ENCODE results near the gene RUNX3. TPM values are rescaled to one million over a fixed set of nuclear protein-coding genes. Genes with fewer than 3 reads are reported as not detected.

RUNX3 gene
- total and polyA plus RNA-seq, 2 of the 8 experiments (the other 6 are each of a cell fraction or from before 2014, with no cell fraction given): 0.62 to 0.82 TPM

GRCh38 chr1:24919791-24920532 lies 10.1 kb downstream of the RUNX3 start:
- H3K23ac ChIP-seq (ENCODE audit: insufficient read length): no peak overlapping the region
- no peak overlapping the region for H3K56ac ChIP-seq (replicated peaks; ENCODE audit: insufficient read length, low read depth, low read length)
- H3K18ac ChIP-seq (ENCODE audit: extremely low read depth, low read length): no peak overlapping the region
- no peaks in the 10 kb centered on the region for H3K23me2 ChIP-seq (ENCODE audit: low read depth, low read length)
- H4K91ac ChIP-seq (replicated peaks; ENCODE audit: insufficient read length, low read length): no peak overlapping the region
- H3K79me2 ChIP-seq (ENCODE audit: control insufficient read depth in 1 of 2, insufficient read depth in 2 of 2, low read length in 2 of 2): no peaks in the 10 kb centered on the region
- peaks cover 2 to 7% (median 5%) of the 10 kb centered on the region in 4 experiments; a peak in 5 of 7 replicates for H3K27me3 ChIP-seq (replicated peaks in 1 of 4; ENCODE audit: control insufficient read depth in 3 of 4, extremely low read depth in 1 of 4, insufficient read depth in 3 of 4, low read length in 3 of 4)
- no peak overlapping the region for H3K4ac ChIP-seq (replicated peaks; ENCODE audit: insufficient read length, low read depth, low read length)
- WGBS, 2 experiments (ENCODE audit: extremely low coverage in 1 of 2, insufficient coverage in 1 of 2, insufficient read length in 1 of 2, insufficient replicate concordance in 2 of 2, low coverage in 1 of 2, low lambda C conversion rate in 2 of 2, missing lambda C conversion rate in 1 of 2): 93% methylated on average over 16 of the region's 16 CpGs; no CpG with 5 or more reads in 1 of the 2 experiments
- H2BK5ac ChIP-seq (ENCODE audit: low read depth, low read length): no peak overlapping the region
- no peak for FAIRE-seq
- H3K9ac ChIP-seq (replicated peaks in 1 of 4; ENCODE audit: extremely low read depth in 1 of 4, low read depth in 3 of 4, low read length in 3 of 4): no peak overlapping the region
- no peaks in the 10 kb centered on the region for H4K20me1 ChIP-seq (replicated peaks in 1 of 2; ENCODE audit: control insufficient read depth in 1 of 2, insufficient read depth in 2 of 2, low read length in 2 of 2)
- H3K9me3 ChIP-seq (ENCODE audit: insufficient read depth in 2 of 2, low read depth in 1 of 2, low read length in 1 of 2): no peaks in the 10 kb centered on the region
- peaks cover 0 to 8% (median 6%) of the 10 kb centered on the region in 4 experiments; a peak in 3 of 7 replicates for H3K4me1 ChIP-seq (replicated peaks in 1 of 4; ENCODE audit: control insufficient read depth in 3 of 4, insufficient read depth in 4 of 4, low read length in 3 of 4)
- H2BK15ac ChIP-seq (ENCODE audit: low read length): no peak overlapping the region
- H4K5ac ChIP-seq (ENCODE audit: insufficient read length, low read depth, low read length): no peak overlapping the region
- H2BK120ac ChIP-seq (replicated peaks; ENCODE audit: low read depth, low read length): no peak overlapping the region
- no peak overlapping the region for H3K27ac ChIP-seq (ENCODE audit: low read depth, low read length)
- POLR2A ChIA-PET (ENCODE audit: partially characterized antibody): interaction anchor here (1.2 kb wide), 1 partner anchor 10 kb away, joined by 4 read pairs; no protein-coding TSS in a partner anchor
- no peak overlapping the region for H3K14ac ChIP-seq (ENCODE audit: insufficient read length)
- no peak overlapping the region for H4K8ac ChIP-seq (ENCODE audit: extremely low read depth, insufficient read depth, low read length)
- CTCF ChIA-PET (ENCODE audit: partially characterized antibody): interaction anchor here (1.0 kb wide), 1 partner anchor 10 kb away, joined by 3 read pairs; the partner anchor contains the start of gene RUNX3
- H2BK12ac ChIP-seq (ENCODE audit: low read depth, low read length): no peak overlapping the region
- H3K36me3 ChIP-seq (ENCODE audit: control insufficient read depth in 2 of 4, insufficient read depth in 4 of 4, low read length in 3 of 4): no peaks in the 10 kb centered on the region
- no peak overlapping the region for H3K4me3 ChIP-seq (ENCODE audit: extremely low read depth in 1 of 4, insufficient read depth in 2 of 4, low read depth in 3 of 4, low read length in 4 of 4)
- H2BK20ac ChIP-seq (ENCODE audit: low read length): no peak overlapping the region
- H2AK5ac ChIP-seq (ENCODE audit: low read depth, low read length): no peak overlapping the region
- H3K79me1 ChIP-seq (ENCODE audit: low read depth, low read length): no peaks in the 10 kb centered on the region
- no peak overlapping the region for H3K4me2 ChIP-seq (ENCODE audit: insufficient read depth in 1 of 2, low read depth in 2 of 2, low read length in 2 of 2)
- H2AFZ ChIP-seq (ENCODE audit: low read length): no peak overlapping the region
- no peak for DNase-seq (ENCODE audit: low read depth in 1 of 2, low spot score in 2 of 2)
- TF ChIP-seq SAP30 (IDR thresholded peaks at IDR 0.05; ENCODE audit: insufficient read depth, insufficient replicate concordance, low read length): no peak
- no peak for TF ChIP-seq ZNF274 (IDR thresholded peaks at IDR 0.05; ENCODE audit: borderline replicate concordance, extremely low read depth, low read length)
- TF ChIP-seq TBP (IDR thresholded peaks at IDR 0.05; ENCODE audit: low read depth, low read length): no peak
- TF ChIP-seq E2F6 (IDR thresholded peaks at IDR 0.05): no peak
- no peak for TF ChIP-seq CHD1 (IDR thresholded peaks at IDR 0.05; ENCODE audit: low read depth, low read length)
- TF ChIP-seq JUN (IDR thresholded peaks at IDR 0.05; ENCODE audit: low read depth, low read length): no peak
- no peak for TF ChIP-seq CTBP2 (IDR thresholded peaks at IDR 0.05; ENCODE audit: borderline replicate concordance, insufficient read depth, insufficient read length, low read length)
- TF ChIP-seq POU5F1 (IDR thresholded peaks at IDR 0.05; ENCODE audit: low read depth, low read length): no peak
- no peak for TF ChIP-seq SIRT6 (IDR thresholded peaks at IDR 0.05; ENCODE audit: low read length)
- TF ChIP-seq EGR1 (IDR thresholded peaks at IDR 0.05; ENCODE audit: borderline replicate concordance, low read depth, low read length): no peak
- TF ChIP-seq GABPA (IDR thresholded peaks at IDR 0.05; ENCODE audit: borderline replicate concordance, insufficient read depth, low read length): no peak
- TF ChIP-seq BACH1 (IDR thresholded peaks at IDR 0.05; ENCODE audit: low read length): no peak

All from H1 (cell line).